Right lobe of liver (tissue), 6 donors: ENCODE results near the gene TLE4. TPM values are rescaled to one million over a fixed set of nuclear protein-coding genes. Genes with fewer than 3 reads are reported as not detected.

ENCODE experiments used
- ATAC-seq, 4 donors: fragments of 200-7000 bp; cut with Tn5 transposase; one replicate each; pipeline ENCODE4 v1.9.1; 2020; ENCODE audit warnings: mild to moderate bottlenecking in 4 of 4, moderate library complexity in 4 of 4
- DNase-seq, 3 donors: peaks; one replicate each; pipeline ENCODE4 v3.0.0-alpha.2; 2020
- H3K27ac ChIP-seq, 3 donors: fragments of 200-600 bp; one replicate each; pipeline ENCODE4 v1.8.0; 2022
- H3K27me3 ChIP-seq, 2 donors: fragments of 200-600 bp; one replicate each; pipeline ENCODE4 v1.8.0; 2022
- H3K36me3 ChIP-seq, 4 donors: fragments of 200-600 bp; sonication (generic) in 1 of 4; one replicate each; pipeline versions ENCODE4 v1.5.1 to v1.8.0; 2017 to 2022; ENCODE audit warnings: control low read depth in 1 of 4
- H3K4me1 ChIP-seq, 4 donors: fragments of 200-600 bp; sonication (generic) in 1 of 4; one replicate each; pipeline versions ENCODE4 v1.5.1 to v1.8.0; 2017 to 2022; ENCODE audit warnings: control low read depth in 1 of 4
- H3K4me3 ChIP-seq, 3 donors: fragments of 200-600 bp; one replicate each; pipeline ENCODE4 v1.8.0; 2022
- H3K9me3 ChIP-seq, 4 donors: fragments of 200-600 bp; sonication (generic) in 1 of 4; one replicate each; pipeline versions ENCODE4 v1.5.1 to v1.8.0; 2017 to 2022; ENCODE audit warnings: control low read depth in 1 of 4
- POLR2A ChIP-seq: fragments of 450-650 bp; IDR thresholded peaks from one replicate; pipeline ENCODE4 v1.6.1; 2017; ENCODE audit warnings: antibody characterized with exemption, mild to moderate bottlenecking
- WGBS: methylation state at CpG from one replicate; pipeline ENCODE4 v1.1.6; 2018; ENCODE audit warnings: low coverage, low lambda C conversion rate; ENCODE audit not compliant: insufficient coverage; ENCODE audit errors: missing lambda C conversion rate; 5-methylcytosine and 5-hydroxymethylcytosine counted together
- intact Hi-C, 2 donors: fragments of 100-400 bp; cut with DNase I; formaldehyde crosslinking; loops; one replicate each; pipeline versions ENCODE4 v1.11.2 to v1.14.1; 2022
- total RNA-seq, 6 experiments: library from RNA; depleted of rRNA in 2 of 6; stranded (reverse); fragments of >200 nt in 2 of 6; fragmentation: NEBNext Ultra II Directional in 3 of 6; extraction: Animal tissue kit (Norgen Biotek cat#: 25700) in 3 of 6; gene quantifications; one replicate each; pipeline versions ENCODE4 v1.1.0 to v1.2.4, GENCODE V29; 2016 to 2023
- TF ChIP-seq, protein P1 (sequence below), 4 donors: fragments of 200-600 bp in 3 of 4; fragments of 450-650 bp in 1 of 4; IDR thresholded peaks; one replicate each; pipeline versions ENCODE4 v1.5.1 to v1.8.0; 2016 to 2022; ENCODE audit warnings: antibody characterized with exemption in 4 of 4, mild to moderate bottlenecking in 2 of 4
- donor health status: DM: no; HTN: yes; CAD: no.
- donor health status: DM: no; HTN: no; CAD: no.
- donor health status: DM: no; HTN: no; CAD: no.
- donor health status: DM: no; HTN: yes; CAD: no.
- donor health status: DM: no; HTN: yes; CAD: no.

TLE4 gene
- total RNA-seq, 6 experiments from 2014 or later = 2.9 to 8.3 (median 5.7) TPM

- no peaks in the 10 kb centered on the region for H3K36me3 ChIP-seq
- no peak overlapping the region for H3K4me3 ChIP-seq
- WGBS = 75% methylated on average over 3 of the region's 3 CpGs
- no peaks in the 10 kb centered on the region for H3K27me3 ChIP-seq
- no peak overlapping the region for H3K27ac ChIP-seq
- intact Hi-C loops = no loop called here
- DNase-seq (no peak), ATAC-seq (no peak)
- TF ChIP-seq POLR2A = no peak
- TF ChIP-seq, protein P1, sequence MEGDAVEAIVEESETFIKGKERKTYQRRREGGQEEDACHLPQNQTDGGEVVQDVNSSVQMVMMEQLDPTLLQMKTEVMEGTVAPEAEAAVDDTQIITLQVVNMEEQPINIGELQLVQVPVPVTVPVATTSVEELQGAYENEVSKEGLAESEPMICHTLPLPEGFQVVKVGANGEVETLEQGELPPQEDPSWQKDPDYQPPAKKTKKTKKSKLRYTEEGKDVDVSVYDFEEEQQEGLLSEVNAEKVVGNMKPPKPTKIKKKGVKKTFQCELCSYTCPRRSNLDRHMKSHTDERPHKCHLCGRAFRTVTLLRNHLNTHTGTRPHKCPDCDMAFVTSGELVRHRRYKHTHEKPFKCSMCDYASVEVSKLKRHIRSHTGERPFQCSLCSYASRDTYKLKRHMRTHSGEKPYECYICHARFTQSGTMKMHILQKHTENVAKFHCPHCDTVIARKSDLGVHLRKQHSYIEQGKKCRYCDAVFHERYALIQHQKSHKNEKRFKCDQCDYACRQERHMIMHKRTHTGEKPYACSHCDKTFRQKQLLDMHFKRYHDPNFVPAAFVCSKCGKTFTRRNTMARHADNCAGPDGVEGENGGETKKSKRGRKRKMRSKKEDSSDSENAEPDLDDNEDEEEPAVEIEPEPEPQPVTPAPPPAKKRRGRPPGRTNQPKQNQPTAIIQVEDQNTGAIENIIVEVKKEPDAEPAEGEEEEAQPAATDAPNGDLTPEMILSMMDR (IDR thresholded peaks at IDR 0.05) = no peak
- H3K4me1 ChIP-seq = no peaks in the 10 kb centered on the region
- no peaks in the 10 kb centered on the region for H3K9me3 ChIP-seq
Measured at GRCh38 chr9:79588488-79589223, 16.9 kb downstream of the TLE4 start.

- DNase-seq (no peak), ATAC-seq (no peak)
- 34% methylated on average over 2 of the region's 2 CpGs for WGBS
- Histone ChIP-seq H3K27ac (no peak overlapping the region), H3K4me3 (no peak overlapping the region), H3K4me1 (no peaks in the 10 kb centered on the region), H3K36me3 (no peaks in the 10 kb centered on the region), H3K9me3 (no peaks in the 10 kb centered on the region), H3K27me3 (no peaks in the 10 kb centered on the region)
- no peak for TF ChIP-seq POLR2A
- TF ChIP-seq, protein P1 (IDR thresholded peaks at IDR 0.05) = no peak
- intact Hi-C loops = no loop called here
Measured at GRCh38 chr9:79591458-79591857, 19.7 kb downstream of the TLE4 start.

- TF ChIP-seq, protein P1 (IDR thresholded peaks at IDR 0.05) = no peak
- no peak for TF ChIP-seq POLR2A
- H3K4me1 ChIP-seq = no peaks in the 10 kb centered on the region
- intact Hi-C loops = no loop called here
- no peak overlapping the region for H3K4me3 ChIP-seq
- no peaks in the 10 kb centered on the region for H3K27me3 ChIP-seq
- no peaks in the 10 kb centered on the region for H3K36me3 ChIP-seq
- no peak for DNase-seq
- ATAC-seq = peak in 3 of 4 donors; percentile 23 to 50 (median 48)
- 58% methylated on average over 4 of the region's 4 CpGs for WGBS
- no peaks in the 10 kb centered on the region for H3K9me3 ChIP-seq
- H3K27ac ChIP-seq = no peak overlapping the region
Measured at GRCh38 chr9:79592726-79593493, 21.1 kb downstream of the TLE4 start.

DNA sequence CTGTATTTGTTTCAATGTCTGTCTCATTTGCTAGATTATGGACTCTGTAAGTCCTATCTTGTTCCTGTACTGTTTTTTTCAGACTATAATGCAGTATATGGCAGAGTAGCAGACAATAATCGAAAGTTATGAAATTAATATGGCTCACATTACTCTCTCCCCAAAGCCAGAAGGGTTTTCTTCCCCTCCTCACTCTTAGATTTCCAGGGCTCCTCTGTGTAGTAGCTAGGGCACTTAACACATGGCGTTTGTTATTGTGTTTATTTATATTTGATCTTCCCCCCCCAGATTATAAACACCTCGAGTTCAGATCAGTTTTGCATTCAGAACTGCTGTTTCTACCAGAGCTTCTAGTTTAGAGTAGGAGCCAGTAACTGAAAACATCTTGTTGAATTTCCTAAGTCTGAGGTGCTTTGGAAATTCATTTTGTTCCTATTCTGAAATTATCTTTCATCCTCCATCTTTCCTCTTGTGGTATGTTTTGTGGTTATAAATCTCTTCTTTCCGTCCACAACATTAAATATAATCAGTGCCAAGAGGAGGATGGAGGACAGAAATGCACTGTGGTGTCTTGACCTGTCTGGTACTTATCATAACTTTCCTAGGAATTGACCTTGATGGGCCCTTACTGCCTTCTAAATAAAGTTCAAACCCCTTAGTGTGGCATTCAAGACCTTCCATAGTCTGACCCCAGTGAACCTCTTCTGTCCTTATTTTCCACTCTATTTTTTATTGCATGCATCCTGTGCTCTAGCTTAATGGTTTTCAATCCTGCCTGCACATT, 27.0 kb downstream of the TLE4 start:
- Histone ChIP-seq H3K4me1 (no peaks in the 10 kb centered on the region), H3K27me3 (no peaks in the 10 kb centered on the region), H3K36me3 (no peaks in the 10 kb centered on the region), H3K27ac (no peak overlapping the region), H3K9me3 (no peaks in the 10 kb centered on the region), H3K4me3 (no peak overlapping the region)
- DNase-seq = no peak
- intact Hi-C loops = no loop called here
- ATAC-seq = no peak
- 57% methylated on average over 4 of the region's 4 CpGs for WGBS
- no peak for TF ChIP-seq POLR2A
- TF ChIP-seq, protein P1 (IDR thresholded peaks at IDR 0.05) = no peak
